Neural cell (in vitro differentiated cells): ENCODE results near the gene SRRD.

Experiments
- CTCF ChIP-seq: fragments of 450-650 bp; IDR thresholded peaks from 2 replicates; pipeline ENCODE4 v1.5.1; 2014; ENCODE audit warnings: antibody characterized with exemption, mild to moderate bottlenecking, moderate library complexity; ENCODE audit not compliant: poor library complexity, severe bottlenecking
- EZH2 ChIP-seq: fragments of 200-600, 300-800 bp; shearing (Covaris generic), sonication (generic); IDR thresholded peaks from 2 replicates; pipeline ENCODE4 v1.6.1; 2014; ENCODE audit warnings: antibody characterized with exemption, low read length, borderline replicate concordance, mild to moderate bottlenecking; ENCODE audit not compliant: insufficient read depth, poor library complexity, severe bottlenecking

- TF ChIP-seq CTCF: no peak
- TF ChIP-seq EZH2: no peak
Observed at GRCh38 chr22:26501996-26502395, 18.3 kb downstream of the SRRD start.
